ENCODE results near the gene PTGIS.

- TF ChIP-seq CTCF (conservative IDR thresholded peaks at IDR 0.05; ENCODE audit: low read length), result no peak
- no peak for TF ChIP-seq EZH2phosphoT487 (IDR thresholded peaks at IDR 0.05; ENCODE audit: borderline replicate concordance, low read depth, low read length)
Observed at GRCh38 chr20:49513517-49513916, 54.4 kb downstream of the PTGIS start.
